Kidney (tissue), 14 donors: ENCODE measurements around the gene RGS12. TPM values are rescaled to one million over a fixed set of nuclear protein-coding genes. Genes with fewer than 3 reads are reported as not detected.

Experiments
- DNase-seq, 5 donors: peaks; one replicate each; pipeline ENCODE4 v3.0.0-alpha.2; 2013 to 2020
- FAIRE-seq: peaks from 2 replicates; lab custom pipeline; 2012; peaks lifted over from hg19 to GRCh38; lab: Jason Lieb, UNC
- H3K27ac ChIP-seq, 2 donors: one replicate each; pipeline ENCODE4 v1.7.0; 2013; ENCODE audit warnings: low read depth in 2 of 2, low read length in 2 of 2, inconsistent platforms in 1 of 2
- H3K27me3 ChIP-seq: one replicate; pipeline ENCODE4 v1.7.1; 2013; ENCODE audit warnings: low read length, inconsistent platforms; ENCODE audit not compliant: control insufficient read depth, insufficient read depth
- H3K36me3 ChIP-seq, 3 donors: one replicate each; pipeline versions ENCODE4 v1.7.0 to v1.7.1; 2013; ENCODE audit warnings: low read length in 3 of 3, control low read depth in 1 of 3, inconsistent platforms in 1 of 3; ENCODE audit not compliant: insufficient read depth in 3 of 3, control insufficient read depth in 2 of 3
- H3K4me1 ChIP-seq, 3 donors: one replicate each; pipeline versions ENCODE4 v1.7.0 to v1.7.1; 2013; ENCODE audit warnings: low read length in 3 of 3, inconsistent platforms in 1 of 3, low read depth in 1 of 3; ENCODE audit not compliant: control insufficient read depth in 2 of 3, insufficient read depth in 2 of 3
- H3K4me3 ChIP-seq, 3 donors: one replicate each; pipeline versions ENCODE4 v1.7.0 to v1.8.1; 2013; ENCODE audit warnings: low read length in 3 of 3, control low read depth in 1 of 3, inconsistent platforms in 1 of 3
- H3K9ac ChIP-seq, 3 donors: one replicate each; pipeline versions ENCODE4 v1.7.0 to v1.7.1; 2013; ENCODE audit warnings: low read length in 3 of 3, control low read depth in 1 of 3, inconsistent platforms in 1 of 3
- H3K9me3 ChIP-seq, 3 donors: one replicate each; pipeline versions ENCODE4 v1.7.0 to v1.7.1; 2013; ENCODE audit warnings: low read length in 3 of 3, control low read depth in 1 of 3, inconsistent platforms in 1 of 3; ENCODE audit not compliant: control insufficient read depth in 2 of 3, insufficient read depth in 1 of 3
- intact Hi-C: fragments of 100-400 bp; cut with DNase I; formaldehyde crosslinking; loops from one replicate; pipeline ENCODE4 v1.11.1; 2022
- polyA plus RNA-seq: library from polyadenylated mRNA; stranded (reverse); fragments of 350-450 nt; fragmentation: Illumina TruSeq; extraction: RNeasy Lipid Tissue Mini Kit (QIAGEN cat#74804); gene quantifications from one replicate; pipeline ENCODE4 v1.2.3, GENCODE V29; 2014; ENCODE audit warnings: low read depth, low replicate concordance; ENCODE audit not compliant: insufficient read depth
- total RNA-seq: library from RNA; stranded (reverse); fragmentation: NEBNext Ultra II Directional; extraction: Animal tissue kit (Norgen Biotek cat#: 25700); gene quantifications from one replicate; pipeline ENCODE4 v1.2.1, GENCODE V29; 2021
- TF ChIP-seq, protein P1 (sequence below): IDR thresholded peaks from 3 replicates; pipeline ENCODE4 v1.5.1; 2012; ENCODE audit warnings: mild to moderate bottlenecking, moderate library complexity, borderline replicate concordance; ENCODE audit not compliant: insufficient read depth; ENCODE audit errors: extremely low read depth
- donor health status: control.
- donor health status: control.
- donor health status: control.
- donor health status: control.
- donor health status: control.
- donor health status: DM: yes; HTN: yes; CAD: no.
- donor health status: Normal renal cell carcinoma (clear cell type).

RGS12 gene
- total and polyA plus RNA-seq, 2 donors from 2014 or later = 18.0 to 35.5 TPM

DNA sequence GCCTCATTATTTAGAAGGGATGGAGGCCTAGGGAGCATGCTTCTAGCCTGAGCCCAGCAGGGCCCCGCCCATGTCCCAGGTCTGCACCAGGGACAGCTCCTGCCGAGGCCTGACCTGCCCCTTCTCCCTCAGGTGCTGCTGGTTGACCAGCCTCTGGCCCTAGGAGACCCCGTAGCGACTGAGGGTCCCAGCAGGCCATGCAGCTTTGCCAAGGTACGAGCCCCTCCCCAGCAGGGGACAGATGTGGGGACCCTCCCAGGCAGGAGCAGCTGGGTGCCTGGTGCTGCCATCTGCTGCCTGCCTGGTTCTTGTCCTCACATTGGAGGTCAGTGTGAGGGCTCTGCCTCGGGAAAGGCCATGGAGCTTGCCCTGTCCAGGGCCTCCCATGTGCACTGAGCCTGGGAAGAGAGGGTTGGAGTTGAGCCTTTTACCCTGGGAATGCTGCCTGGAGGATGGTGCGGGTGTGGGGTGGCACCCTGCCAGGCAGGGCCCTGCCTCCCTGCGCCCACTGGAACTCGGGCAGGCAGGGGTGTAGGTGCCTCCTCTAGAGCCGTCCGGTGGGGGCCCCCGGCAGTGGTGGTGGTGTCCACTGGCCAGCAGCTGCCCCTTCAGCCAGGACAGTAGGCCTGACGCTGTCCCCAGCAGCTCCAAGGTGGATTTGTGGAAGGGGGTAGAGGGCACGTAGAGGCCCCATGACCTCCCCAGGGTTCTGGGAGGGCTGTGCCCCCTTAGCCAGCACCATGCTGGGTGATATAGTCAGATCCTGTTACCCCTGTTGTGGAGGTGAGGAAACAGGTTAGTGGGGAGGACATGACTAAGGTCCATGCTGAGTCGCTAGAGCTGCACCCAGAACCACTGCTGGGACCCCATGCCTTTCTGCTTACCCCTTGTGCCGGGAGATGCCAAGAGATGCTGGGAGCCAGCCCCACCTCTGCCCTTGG, 46.1 kb upstream of the RGS12 start:
- H3K9me3 ChIP-seq = no peaks in the 10 kb centered on the region
- H3K27ac ChIP-seq = no peak overlapping the region
- FAIRE-seq (no peak), DNase-seq (no peak)
- no peaks in the 10 kb centered on the region for H3K27me3 ChIP-seq
- no peak overlapping the region for H3K4me3 ChIP-seq
- intact Hi-C loops = no loop called here
- no peak overlapping the region for H3K9ac ChIP-seq
- peaks cover 0 to 6% (median 2%) of the 10 kb centered on the region in 3 donors for H3K4me1 ChIP-seq
- TF ChIP-seq, protein P1, sequence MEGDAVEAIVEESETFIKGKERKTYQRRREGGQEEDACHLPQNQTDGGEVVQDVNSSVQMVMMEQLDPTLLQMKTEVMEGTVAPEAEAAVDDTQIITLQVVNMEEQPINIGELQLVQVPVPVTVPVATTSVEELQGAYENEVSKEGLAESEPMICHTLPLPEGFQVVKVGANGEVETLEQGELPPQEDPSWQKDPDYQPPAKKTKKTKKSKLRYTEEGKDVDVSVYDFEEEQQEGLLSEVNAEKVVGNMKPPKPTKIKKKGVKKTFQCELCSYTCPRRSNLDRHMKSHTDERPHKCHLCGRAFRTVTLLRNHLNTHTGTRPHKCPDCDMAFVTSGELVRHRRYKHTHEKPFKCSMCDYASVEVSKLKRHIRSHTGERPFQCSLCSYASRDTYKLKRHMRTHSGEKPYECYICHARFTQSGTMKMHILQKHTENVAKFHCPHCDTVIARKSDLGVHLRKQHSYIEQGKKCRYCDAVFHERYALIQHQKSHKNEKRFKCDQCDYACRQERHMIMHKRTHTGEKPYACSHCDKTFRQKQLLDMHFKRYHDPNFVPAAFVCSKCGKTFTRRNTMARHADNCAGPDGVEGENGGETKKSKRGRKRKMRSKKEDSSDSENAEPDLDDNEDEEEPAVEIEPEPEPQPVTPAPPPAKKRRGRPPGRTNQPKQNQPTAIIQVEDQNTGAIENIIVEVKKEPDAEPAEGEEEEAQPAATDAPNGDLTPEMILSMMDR = no peak
- H3K36me3 ChIP-seq = no peaks in the 10 kb centered on the region

DNA sequence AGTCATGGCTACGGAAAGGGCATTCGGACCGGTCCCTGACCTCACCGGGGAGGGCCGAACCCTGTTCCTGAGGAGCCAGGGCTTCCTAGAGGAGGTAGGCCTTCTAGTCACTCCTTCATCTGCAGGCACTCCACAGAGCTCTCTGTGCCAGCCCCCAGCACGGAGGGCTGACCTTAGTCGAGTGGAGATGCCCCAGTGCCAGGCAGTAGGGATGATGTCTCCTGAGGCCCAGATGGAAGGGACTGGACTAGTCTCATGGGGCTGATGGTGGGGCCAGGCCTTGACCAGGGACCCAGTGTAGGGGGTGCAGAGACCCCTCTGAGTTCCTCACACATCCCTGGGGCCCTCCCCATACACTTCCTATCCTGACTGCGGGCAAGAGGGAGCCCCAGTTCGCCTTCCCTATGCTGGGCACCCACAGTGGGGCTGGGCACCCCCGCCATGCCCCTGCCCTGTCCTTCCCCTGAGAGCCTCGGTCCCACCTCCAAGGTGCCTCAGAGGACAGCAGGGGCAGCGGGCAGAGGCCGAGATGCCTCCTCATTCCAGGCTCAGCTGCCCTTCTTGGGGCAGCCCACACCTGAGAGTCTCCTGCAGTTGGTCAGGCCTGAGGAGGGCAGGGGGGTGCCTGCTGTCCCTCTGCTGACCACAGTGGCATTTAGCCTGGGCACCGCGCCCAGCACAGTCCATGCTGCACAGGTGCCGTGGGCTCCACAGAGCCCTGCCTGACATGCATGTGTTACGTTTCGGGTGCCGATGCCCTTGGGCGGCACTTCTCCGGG, 45.2 kb upstream of the RGS12 start:
- TF ChIP-seq, protein P1 = no peak
- H3K27ac ChIP-seq = no peak overlapping the region
- DNase-seq (no peak), FAIRE-seq (no peak)
- peaks cover 0 to 6% (median 2%) of the 10 kb centered on the region in 3 donors for H3K4me1 ChIP-seq
- intact Hi-C loops = no loop called here
- H3K4me3 ChIP-seq = no peak overlapping the region
- no peaks in the 10 kb centered on the region for H3K27me3 ChIP-seq
- no peaks in the 10 kb centered on the region for H3K9me3 ChIP-seq
- H3K36me3 ChIP-seq = no peaks in the 10 kb centered on the region
- no peak overlapping the region for H3K9ac ChIP-seq

GRCh38 chr4:3248178-3248480, 44.7 kb upstream of the RGS12 start:
- TF ChIP-seq, protein P1 = no peak
- FAIRE-seq (no peak), DNase-seq (no peak)
- intact Hi-C loops = no loop called here
- no peaks in the 10 kb centered on the region for H3K36me3 ChIP-seq
- H3K4me1 ChIP-seq = peaks cover 0 to 6% (median 2%) of the 10 kb centered on the region in 3 donors
- no peaks in the 10 kb centered on the region for H3K27me3 ChIP-seq
- H3K4me3 ChIP-seq = no peak overlapping the region
- no peaks in the 10 kb centered on the region for H3K9me3 ChIP-seq
- no peak overlapping the region for H3K27ac ChIP-seq
- H3K9ac ChIP-seq = no peak overlapping the region
